KMS-11 (cell line): Measurements from ENCODE around the gene KDM2A.

Experiments used
- H2AFZ ChIP-seq: fragments of 200-600 bp; sonication (generic); 2 replicates; pipeline ENCODE4 v1.6.1; 2016; ENCODE audit warnings: antibody characterized with exemption, mixed run types, low read depth
- H3K27ac ChIP-seq: fragments of 200-600 bp; sonication (generic); 2 replicates; pipeline ENCODE4 v1.6.1; 2016; ENCODE audit warnings: mild to moderate bottlenecking, mixed run types
- H3K27me3 ChIP-seq: fragments of 200-600 bp; sonication (generic); 2 replicates; pipeline ENCODE4 v1.6.1; 2017; ENCODE audit warnings: mild to moderate bottlenecking, low read depth, mixed run types, moderate library complexity; ENCODE audit not compliant: insufficient read depth
- H3K36me3 ChIP-seq: fragments of 200-600 bp; sonication (generic); 2 replicates; pipeline ENCODE4 v1.6.1; 2017; ENCODE audit warnings: mild to moderate bottlenecking, mixed run types; ENCODE audit not compliant: insufficient read depth
- H3K4me1 ChIP-seq: fragments of 200-600 bp; sonication (generic); 2 replicates; pipeline ENCODE4 v1.6.1; 2016; ENCODE audit warnings: mild to moderate bottlenecking, low read depth, mixed run types; ENCODE audit not compliant: poor library complexity, severe bottlenecking
- H3K4me2 ChIP-seq: fragments of 200-600 bp; sonication (generic); 2 replicates; pipeline ENCODE4 v1.7.0; 2016; ENCODE audit warnings: mild to moderate bottlenecking, mixed run types
- H3K4me3 ChIP-seq: fragments of 200-600 bp; sonication (generic); IDR thresholded peaks from 2 replicates; pipeline ENCODE4 v1.6.1; 2017; ENCODE audit warnings: low read depth, low read length, mixed read lengths; ENCODE audit not compliant: insufficient read depth
- H3K79me2 ChIP-seq: fragments of 200-600 bp; sonication (generic); 2 replicates; pipeline ENCODE4 v1.6.1; 2016; ENCODE audit warnings: low read depth, mixed run types; ENCODE audit not compliant: insufficient read depth
- H3K9ac ChIP-seq: fragments of 200-600 bp; sonication (generic); 2 replicates; pipeline ENCODE4 v1.6.1; 2016; ENCODE audit warnings: mild to moderate bottlenecking, mixed run types
- H4K20me1 ChIP-seq: fragments of 200-600 bp; sonication (generic); 2 replicates; pipeline ENCODE4 v1.6.1; 2016; ENCODE audit warnings: mild to moderate bottlenecking, mixed run types; ENCODE audit not compliant: insufficient read depth
- TF ChIP-seq, protein P1 (sequence below): fragments of 200-600 bp; sonication (generic); conservative IDR thresholded peaks from 2 replicates; pipeline ENCODE4 v1.6.1; 2017; ENCODE audit warnings: low read depth, mild to moderate bottlenecking, antibody characterized with exemption, low read length, moderate library complexity, mixed read lengths

The KDM2A gene

GRCh38 chr11:67157691-67158090 is 38.6 kb downstream of the KDM2A start:
- no peak overlapping the region for H2AFZ ChIP-seq
- H3K27me3 ChIP-seq: no peaks in the 10 kb centered on the region
- H3K27ac ChIP-seq: no peak overlapping the region
- 0 out of 2 replicates have a peak, but pooled peaks cover 9% of the 10 kb centered on the region for H4K20me1 ChIP-seq
- no peak overlapping the region for H3K4me2 ChIP-seq
- H3K4me1 ChIP-seq: peaks cover 9% of the 10 kb centered on the region
- no peaks in the 10 kb centered on the region for H3K36me3 ChIP-seq
- no peak overlapping the region for H3K9ac ChIP-seq
- TF ChIP-seq, protein P1, sequence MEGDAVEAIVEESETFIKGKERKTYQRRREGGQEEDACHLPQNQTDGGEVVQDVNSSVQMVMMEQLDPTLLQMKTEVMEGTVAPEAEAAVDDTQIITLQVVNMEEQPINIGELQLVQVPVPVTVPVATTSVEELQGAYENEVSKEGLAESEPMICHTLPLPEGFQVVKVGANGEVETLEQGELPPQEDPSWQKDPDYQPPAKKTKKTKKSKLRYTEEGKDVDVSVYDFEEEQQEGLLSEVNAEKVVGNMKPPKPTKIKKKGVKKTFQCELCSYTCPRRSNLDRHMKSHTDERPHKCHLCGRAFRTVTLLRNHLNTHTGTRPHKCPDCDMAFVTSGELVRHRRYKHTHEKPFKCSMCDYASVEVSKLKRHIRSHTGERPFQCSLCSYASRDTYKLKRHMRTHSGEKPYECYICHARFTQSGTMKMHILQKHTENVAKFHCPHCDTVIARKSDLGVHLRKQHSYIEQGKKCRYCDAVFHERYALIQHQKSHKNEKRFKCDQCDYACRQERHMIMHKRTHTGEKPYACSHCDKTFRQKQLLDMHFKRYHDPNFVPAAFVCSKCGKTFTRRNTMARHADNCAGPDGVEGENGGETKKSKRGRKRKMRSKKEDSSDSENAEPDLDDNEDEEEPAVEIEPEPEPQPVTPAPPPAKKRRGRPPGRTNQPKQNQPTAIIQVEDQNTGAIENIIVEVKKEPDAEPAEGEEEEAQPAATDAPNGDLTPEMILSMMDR: no peak
- H3K4me3 ChIP-seq: no peak overlapping the region
- H3K79me2 ChIP-seq: peaks cover 63% of the 10 kb centered on the region; the same call in 1 of the 2 replicates

DNA sequence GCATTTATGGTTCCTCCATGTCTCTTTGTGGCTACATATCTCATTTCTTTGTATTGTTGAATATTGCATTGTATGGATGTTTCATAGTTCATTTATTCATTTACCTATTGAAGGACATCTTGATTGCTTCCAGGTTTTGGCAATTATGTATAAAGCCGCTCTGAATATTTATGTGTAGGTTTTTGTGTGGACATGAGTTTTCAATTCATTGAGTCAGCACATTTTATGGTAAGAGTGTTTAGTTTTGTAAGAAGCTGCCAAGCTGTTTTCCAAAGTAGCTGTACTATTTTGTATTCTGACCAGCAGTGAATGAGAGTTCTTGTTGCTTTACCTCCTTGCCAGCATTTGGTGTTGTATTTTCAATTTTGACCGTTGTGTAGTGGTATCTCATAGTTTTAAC is 39.2 kb downstream of the KDM2A start:
- no peak overlapping the region for H3K4me3 ChIP-seq
- H2AFZ ChIP-seq: no peak overlapping the region
- H3K36me3 ChIP-seq: no peaks in the 10 kb centered on the region
- H3K4me2 ChIP-seq: no peak overlapping the region
- H3K79me2 ChIP-seq: peaks cover 65% of the 10 kb centered on the region; the same call in 1 of the 2 replicates
- H4K20me1 ChIP-seq: peaks cover 12% of the 10 kb centered on the region; the same call in 1 of the 2 replicates
- no peak overlapping the region for H3K27ac ChIP-seq
- peaks cover 9% of the 10 kb centered on the region for H3K4me1 ChIP-seq
- no peak overlapping the region for H3K9ac ChIP-seq
- TF ChIP-seq, protein P1: no peak
- no peaks in the 10 kb centered on the region for H3K27me3 ChIP-seq

- peaks cover 61% of the 10 kb centered on the region; the same call in 1 of the 2 replicates for H3K79me2 ChIP-seq
- H3K36me3 ChIP-seq: no peaks in the 10 kb centered on the region
- H2AFZ ChIP-seq: no peak overlapping the region
- no peak overlapping the region for H3K9ac ChIP-seq
- H3K27me3 ChIP-seq: no peaks in the 10 kb centered on the region
- H3K4me2 ChIP-seq: no peak overlapping the region
- H3K4me3 ChIP-seq: no peak overlapping the region
- H3K27ac ChIP-seq: no peak overlapping the region
- H3K4me1 ChIP-seq: peaks cover 9% of the 10 kb centered on the region
- TF ChIP-seq, protein P1: no peak
- H4K20me1 ChIP-seq: peaks cover 13% of the 10 kb centered on the region; the same call in 1 of the 2 replicates
Observed at GRCh38 chr11:67160045-67160444, 41.0 kb downstream of the KDM2A start.

- Histone ChIP-seq H3K36me3 (no peaks in the 10 kb centered on the region), H2AFZ (no peak overlapping the region), H3K9ac (no peak overlapping the region), H4K20me1 (peaks cover 13% of the 10 kb centered on the region; the same call in 1 of the 2 replicates), H3K79me2 (peaks cover 65% of the 10 kb centered on the region; the same call in 1 of the 2 replicates), H3K4me2 (no peak overlapping the region), H3K4me1 (peaks cover 9% of the 10 kb centered on the region), H3K27me3 (no peaks in the 10 kb centered on the region), H3K4me3 (no peak overlapping the region), H3K27ac (no peak overlapping the region)
- TF ChIP-seq, protein P1: no peak
Observed at GRCh38 chr11:67160872-67161783, 42.1 kb downstream of the KDM2A start.
